ENCODE results near the gene PCDHA3. TPM values are rescaled to one million over a fixed set of nuclear protein-coding genes. Genes with fewer than 3 reads are reported as not detected.
A peak's percentile ranks its signal among the peaks of the same experiment; 100 is the strongest.
"Not testable (repeated sequence)": the region's sequence is repeated elsewhere in the genome, so short reads cannot be mapped to it uniquely, and the experiment has no call there.

PCDHA3 gene
- total and polyA plus RNA-seq, 2 of the 4 experiments (the other 2 are of a cell fraction) = under 0.01 to 0.03 TPM

GRCh38 chr5:140795259-140795641, 5.6 kb upstream of the PCDHA3 start:
- no CpG with 5 or more reads among the region's 15 CpGs for WGBS, 2 experiments (ENCODE audit: extremely low coverage in 2 of 2, insufficient read length in 1 of 2)

GRCh38 chr5:140796072-140796717, 4.7 kb upstream of the PCDHA3 start:
- H3K18ac ChIP-seq (ENCODE audit: low read depth, low read length); H2AFZ ChIP-seq (replicated peaks; ENCODE audit: low read length, poor library complexity); H3K27ac ChIP-seq (ENCODE audit: insufficient read depth, low read length); H3K56ac ChIP-seq (ENCODE audit: extremely low read depth, insufficient read depth, low read length); H3K9me1 ChIP-seq (ENCODE audit: insufficient read depth, low read length); H3K36me3 ChIP-seq (ENCODE audit: control insufficient read depth, insufficient read depth, low read length); H2BK20ac ChIP-seq (ENCODE audit: low read depth, low read length); H4K91ac ChIP-seq (ENCODE audit: insufficient read depth, low read depth, low read length); H3K4me3 ChIP-seq (ENCODE audit: insufficient read depth, low read depth, low read length); H3K9ac ChIP-seq (ENCODE audit: low read depth, low read length); H4K20me1 ChIP-seq (ENCODE audit: insufficient read depth, low read length); dilution Hi-C loops (cut with HindIII; ENCODE audit: low sequenced_read_pairs, unreplicated experiment); H3K4ac ChIP-seq (ENCODE audit: low read depth, low read length); H3K79me1 ChIP-seq (ENCODE audit: low read depth in 1 of 2, low read length in 2 of 2); BruUV-seq (replicated peaks); H3K4me1 ChIP-seq (ENCODE audit: control insufficient read depth, insufficient read depth, low read length); H4K5ac ChIP-seq (ENCODE audit: low read depth, low read length); H3K23ac ChIP-seq (ENCODE audit: low read depth, low read length); H2AK5ac ChIP-seq (ENCODE audit: low read depth, low read length); H2BK120ac ChIP-seq (ENCODE audit: low read depth, low read length); POLR2A ChIA-PET (ENCODE audit: unreplicated experiment); H3K27me3 ChIP-seq (ENCODE audit: control insufficient read depth, insufficient read depth, low read length); H3K4me2 ChIP-seq (ENCODE audit: low read depth, low read length); DNase-seq; H4K8ac ChIP-seq (ENCODE audit: low read depth in 2 of 2, low read length in 2 of 2); intact Hi-C loops (cut with micrococcal nuclease); H3K14ac ChIP-seq (replicated peaks; ENCODE audit: low read depth, low read length); H2BK5ac ChIP-seq (ENCODE audit: low read depth, low read length, poor library complexity, severe bottlenecking); ATAC-seq (ENCODE audit: low read depth); in situ Hi-C loops (cut with MboI; ENCODE audit: low sequenced_read_pairs); H2AK9ac ChIP-seq (replicated peaks; ENCODE audit: low read depth, low read length, poor library complexity); CTCF ChIA-PET; H2BK15ac ChIP-seq (ENCODE audit: low read depth, low read length): not testable (repeated sequence)
- WGBS, 2 experiments (ENCODE audit: extremely low coverage in 2 of 2, insufficient read length in 1 of 2) = 66% methylated on average over 52 of the region's 72 CpGs; no CpG with 5 or more reads in 1 of the 2 experiments
- H3K9me3 ChIP-seq (ENCODE audit: control insufficient read depth, insufficient read depth, low read length) = peaks cover 16% of the 10 kb centered on the region

More at GRCh38 chr5:140795259-140795641, 5.6 kb upstream of the PCDHA3 start:
- dilution Hi-C loops (cut with HindIII; ENCODE audit: low sequenced_read_pairs, unreplicated experiment) = no loop called here
- H3K56ac ChIP-seq (ENCODE audit: extremely low read depth, insufficient read depth, low read length) = no peak overlapping the region
- no peak overlapping the region for H2AFZ ChIP-seq (replicated peaks; ENCODE audit: low read length, poor library complexity)
- H3K9ac ChIP-seq (ENCODE audit: low read depth, low read length) = no peak overlapping the region
- no peak overlapping the region for H2BK5ac ChIP-seq (ENCODE audit: low read depth, low read length, poor library complexity, severe bottlenecking)
- H2AK9ac ChIP-seq (replicated peaks; ENCODE audit: low read depth, low read length, poor library complexity) = no peak overlapping the region
- ChIA-PET CTCF (no interaction called here), POLR2A (ENCODE audit: unreplicated experiment) (no interaction called here)
- intact Hi-C loops (cut with micrococcal nuclease) = no loop called here
- H3K4me1 ChIP-seq (ENCODE audit: control insufficient read depth, insufficient read depth, low read length) = no peaks in the 10 kb centered on the region
- no peak overlapping the region for H3K23ac ChIP-seq (ENCODE audit: low read depth, low read length)
- H4K5ac ChIP-seq (ENCODE audit: low read depth, low read length) = no peak overlapping the region
- H3K4me2 ChIP-seq (ENCODE audit: low read depth, low read length) = no peak overlapping the region
- H4K91ac ChIP-seq (ENCODE audit: insufficient read depth, low read depth, low read length) = no peak overlapping the region
- no peak overlapping the region for H4K8ac ChIP-seq (ENCODE audit: low read depth in 2 of 2, low read length in 2 of 2)
- no peak overlapping the region for H3K14ac ChIP-seq (replicated peaks; ENCODE audit: low read depth, low read length)
- in situ Hi-C loops (cut with MboI; ENCODE audit: low sequenced_read_pairs) = no loop called here
- no peak overlapping the region for H2BK20ac ChIP-seq (ENCODE audit: low read depth, low read length)
- no peak overlapping the region for H3K4me3 ChIP-seq (ENCODE audit: insufficient read depth, low read depth, low read length)
- no peaks in the 10 kb centered on the region for H3K79me1 ChIP-seq (ENCODE audit: low read depth in 1 of 2, low read length in 2 of 2)
- no peak overlapping the region for H2BK15ac ChIP-seq (ENCODE audit: low read depth, low read length)
- no peaks in the 10 kb centered on the region for H4K20me1 ChIP-seq (ENCODE audit: insufficient read depth, low read length)
- no peaks in the 10 kb centered on the region for H3K27me3 ChIP-seq (ENCODE audit: control insufficient read depth, insufficient read depth, low read length)
- H3K4ac ChIP-seq (ENCODE audit: low read depth, low read length) = no peak overlapping the region
- TF ChIP-seq MAZ (IDR thresholded peaks at IDR 0.05; ENCODE audit: borderline replicate concordance, low read depth, low read length) (no peak), MAFK (IDR thresholded peaks at IDR 0.05; ENCODE audit: low read depth, low read length) (no peak), BHLHE40 (IDR thresholded peaks at IDR 0.05; ENCODE audit: low read depth, low read length) (no peak)
- TF ChIP-seq, protein P1, sequence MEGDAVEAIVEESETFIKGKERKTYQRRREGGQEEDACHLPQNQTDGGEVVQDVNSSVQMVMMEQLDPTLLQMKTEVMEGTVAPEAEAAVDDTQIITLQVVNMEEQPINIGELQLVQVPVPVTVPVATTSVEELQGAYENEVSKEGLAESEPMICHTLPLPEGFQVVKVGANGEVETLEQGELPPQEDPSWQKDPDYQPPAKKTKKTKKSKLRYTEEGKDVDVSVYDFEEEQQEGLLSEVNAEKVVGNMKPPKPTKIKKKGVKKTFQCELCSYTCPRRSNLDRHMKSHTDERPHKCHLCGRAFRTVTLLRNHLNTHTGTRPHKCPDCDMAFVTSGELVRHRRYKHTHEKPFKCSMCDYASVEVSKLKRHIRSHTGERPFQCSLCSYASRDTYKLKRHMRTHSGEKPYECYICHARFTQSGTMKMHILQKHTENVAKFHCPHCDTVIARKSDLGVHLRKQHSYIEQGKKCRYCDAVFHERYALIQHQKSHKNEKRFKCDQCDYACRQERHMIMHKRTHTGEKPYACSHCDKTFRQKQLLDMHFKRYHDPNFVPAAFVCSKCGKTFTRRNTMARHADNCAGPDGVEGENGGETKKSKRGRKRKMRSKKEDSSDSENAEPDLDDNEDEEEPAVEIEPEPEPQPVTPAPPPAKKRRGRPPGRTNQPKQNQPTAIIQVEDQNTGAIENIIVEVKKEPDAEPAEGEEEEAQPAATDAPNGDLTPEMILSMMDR (conservative IDR thresholded peaks at IDR 0.05; ENCODE audit: low read depth, low read length) = 0 out of 2 replicates have a peak, but pooled peaks have one; percentile 7
- ATAC-seq (ENCODE audit: low read depth) (no peak), DNase-seq (no peak)
- H3K9me3 ChIP-seq (ENCODE audit: control insufficient read depth, insufficient read depth, low read length) = peaks cover 14% of the 10 kb centered on the region
- H3K18ac ChIP-seq (ENCODE audit: low read depth, low read length) = no peak overlapping the region
- H2BK120ac ChIP-seq (ENCODE audit: low read depth, low read length) = no peak overlapping the region
- no peaks in the 10 kb centered on the region for H3K36me3 ChIP-seq (ENCODE audit: control insufficient read depth, insufficient read depth, low read length)
- H3K9me1 ChIP-seq (ENCODE audit: insufficient read depth, low read length) = no peaks in the 10 kb centered on the region
- no peak overlapping the region for H3K27ac ChIP-seq (ENCODE audit: insufficient read depth, low read length)
- no peak overlapping the region for H2AK5ac ChIP-seq (ENCODE audit: low read depth, low read length)
- no TSS peak for BruUV-seq (replicated peaks)

Measured in IMR-90 (cell line).